ENCODE measurements around the gene TRPC1. TPM values are rescaled to one million over a fixed set of nuclear protein-coding genes. Genes with fewer than 3 reads are reported as not detected.

The TRPC1 gene
- polyA plus RNA-seq, 1 of the 3 experiments (the other 2 are of a cell fraction) = 9.6 TPM

- no peaks in the 10 kb centered on the region for H3K79me2 ChIP-seq (ENCODE audit: insufficient read depth)
- no peaks in the 10 kb centered on the region for H3K9me3 ChIP-seq
- CTCF ChIA-PET = interaction anchor here (1.5 kb wide), 1 partner anchor 21 kb away, joined by 9 read pairs; no protein-coding TSS in a partner anchor
- H4K20me1 ChIP-seq (ENCODE audit: insufficient read depth) = no peaks in the 10 kb centered on the region
- peak overlapping the region in 1 of 2 experiments; percentile 66; a peak in 2 of 4 replicates for H3K27ac ChIP-seq (ENCODE audit: low read depth in 2 of 2, low read length in 1 of 2)
- no peak overlapping the region; the same call in 1 of the 2 replicates for H2AFZ ChIP-seq (ENCODE audit: low read depth)
- POLR2A ChIA-PET = no interaction called here
- H3K27me3 ChIP-seq (ENCODE audit: insufficient read depth) = no peaks in the 10 kb centered on the region
- no peaks in the 10 kb centered on the region for H3K9me2 ChIP-seq
- no peak overlapping the region for H3K4me3 ChIP-seq (ENCODE audit: low read depth in 2 of 2, low read length in 1 of 2)
- peaks cover 15 to 21% of the 10 kb centered on the region in 2 experiments for H3K36me3 ChIP-seq (replicated peaks in 1 of 2; ENCODE audit: control insufficient read depth in 1 of 2, insufficient read depth in 2 of 2, low read length in 1 of 2)
- no peak for DNase-seq
- H3K9ac ChIP-seq = no peak overlapping the region
- peaks cover 14% of the 10 kb centered on the region for H3F3A ChIP-seq (replicated peaks; ENCODE audit: insufficient read depth)
- no peak overlapping the region for H3K4me2 ChIP-seq
- H3K4me1 ChIP-seq (ENCODE audit: control insufficient read depth in 1 of 2, insufficient read depth in 2 of 2, low read depth in 1 of 2, low read length in 1 of 2) = no peaks in the 10 kb centered on the region
- WGBS (ENCODE audit: low lambda C conversion rate) = 63% methylated on average over 9 of the region's 9 CpGs
- no peak for TF ChIP-seq CHD2 (IDR thresholded peaks at IDR 0.05; ENCODE audit: low read length, partially characterized antibody)
- TF ChIP-seq SMC3 (IDR thresholded peaks at IDR 0.05; ENCODE audit: low read depth, low read length) = no peak
- TF ChIP-seq FOXM1 (IDR thresholded peaks at IDR 0.05; ENCODE audit: low read depth) = no peak
- no peak for TF ChIP-seq IRF3 (IDR thresholded peaks at IDR 0.05; ENCODE audit: low read depth, low read length)
- TF ChIP-seq CTCF (IDR thresholded peaks at IDR 0.05) = no peak
- 0 out of 2 replicates have a peak, but pooled peaks have one; percentile 25 for TF ChIP-seq TCF12 (IDR thresholded peaks at IDR 0.05)
- TF ChIP-seq JUND (IDR thresholded peaks at IDR 0.05) = peak; percentile 46
- no peak for TF ChIP-seq EZH2phosphoT487 (IDR thresholded peaks at IDR 0.05; ENCODE audit: borderline replicate concordance, low read depth)
- 0 out of 2 replicates have a peak, but pooled peaks have one; percentile 44 for TF ChIP-seq MAX (IDR thresholded peaks at IDR 0.05; ENCODE audit: low read depth)
- TF ChIP-seq RXRA (IDR thresholded peaks at IDR 0.05; ENCODE audit: borderline replicate concordance, low read depth) = no peak
- TF ChIP-seq GABPA (IDR thresholded peaks at IDR 0.05; ENCODE audit: low read depth) = no peak
- no peak for TF ChIP-seq MXI1 (IDR thresholded peaks at IDR 0.05; ENCODE audit: low read depth, low read length)
- TF ChIP-seq NFIC (IDR thresholded peaks at IDR 0.05; ENCODE audit: borderline replicate concordance) = no peak
- no peak for TF ChIP-seq REST (IDR thresholded peaks at IDR 0.05; ENCODE audit: low read depth, low read length)
- TF ChIP-seq TAF1 (IDR thresholded peaks at IDR 0.05; ENCODE audit: borderline replicate concordance, low read depth, low read length) = no peak
- TF ChIP-seq MEF2A (IDR thresholded peaks at IDR 0.05; ENCODE audit: borderline replicate concordance, low read depth) = no peak
- no peak for TF ChIP-seq GATA2 (CRISPR knock-in tag; IDR thresholded peaks at IDR 0.05)
- no peak for TF ChIP-seq ZBTB33 (IDR thresholded peaks at IDR 0.05; ENCODE audit: borderline replicate concordance, low read depth)
- no peak for TF ChIP-seq TEAD4 (IDR thresholded peaks at IDR 0.05; ENCODE audit: borderline replicate concordance, insufficient read depth)
- peak; percentile 35 for TF ChIP-seq PBX3 (IDR thresholded peaks at IDR 0.05)
- peak; percentile 84 for TF ChIP-seq USF1 (IDR thresholded peaks at IDR 0.05; ENCODE audit: borderline replicate concordance, low read depth)
Observed at GRCh38 chr3:142808103-142808917, 84.5 kb downstream of the TRPC1 start.
